Amniotic epithelial cell (primary cell): Measurements from ENCODE around the gene DLD.
"Not testable (repeated sequence)": the region's sequence is repeated elsewhere in the genome, so short reads cannot be mapped to it uniquely, and the experiment has no call there.

ENCODE experiments used
- DNase-seq: peaks from one replicate; pipeline ENCODE4 v3.0.0-alpha.2; 2010; ENCODE audit warnings: low read depth

DLD gene

GRCh38 chr7:107890962-107891635, at the start of gene DLD:
TSS of gene DLD (plus strand) at chr7:107891183. CDS start at chr7:107891251, 68 bp downstream.
- DNase-seq, result peak; percentile 83

GRCh38 chr7:107842213-107842612, 48.8 kb upstream of the DLD start:
- no peak for DNase-seq

- DNase-seq, result no peak
Observed at GRCh38 chr7:107843184-107843583, 47.8 kb upstream of the DLD start.

GRCh38 chr7:107846324-107846723, 44.7 kb upstream of the DLD start:
- no peak for DNase-seq

- no peak for DNase-seq
Observed at GRCh38 chr7:107847168-107847835, 43.7 kb upstream of the DLD start.

GRCh38 chr7:107847836-107848175, 43.2 kb upstream of the DLD start:
- not testable (repeated sequence) for DNase-seq

- not testable (repeated sequence) for DNase-seq
Observed at GRCh38 chr7:107848211-107848610, 42.8 kb upstream of the DLD start.

GRCh38 chr7:107850216-107850615, 40.8 kb upstream of the DLD start:
- DNase-seq, result no peak

- no peak for DNase-seq
Observed at GRCh38 chr7:107850643-107851042, 40.3 kb upstream of the DLD start.

- no peak for DNase-seq
Observed at GRCh38 chr7:107854454-107854853, 36.5 kb upstream of the DLD start.

- peak; percentile 42 for DNase-seq
Observed at GRCh38 chr7:107854989-107855388, 36.0 kb upstream of the DLD start.

GRCh38 chr7:107856806-107857540, 34.0 kb upstream of the DLD start:
- no peak for DNase-seq

- peak; percentile 54 for DNase-seq
Observed at GRCh38 chr7:107857541-107857912, 33.5 kb upstream of the DLD start.

- no peak for DNase-seq
Observed at GRCh38 chr7:107858280-107858679, 32.7 kb upstream of the DLD start.

- DNase-seq, result no peak
Observed at GRCh38 chr7:107860279-107860961, 30.6 kb upstream of the DLD start.

- DNase-seq, result peak; percentile 64
Observed at GRCh38 chr7:107860981-107861652, 29.9 kb upstream of the DLD start.

- no peak for DNase-seq
Observed at GRCh38 chr7:107865956-107866775, 24.8 kb upstream of the DLD start.

GRCh38 chr7:107867858-107868466, 23.0 kb upstream of the DLD start:
- no peak for DNase-seq

- no peak for DNase-seq
Observed at GRCh38 chr7:107870427-107871000, 20.5 kb upstream of the DLD start.

GRCh38 chr7:107874111-107874510, 16.9 kb upstream of the DLD start:
- DNase-seq, result no peak
